Measurements from ENCODE around the gene HSPA13. TPM values are rescaled to one million over a fixed set of nuclear protein-coding genes. Genes with fewer than 3 reads are reported as not detected.
"Not testable (repeated sequence)": the region's sequence is repeated elsewhere in the genome, so short reads cannot be mapped to it uniquely, and the experiment has no call there.

HSPA13 gene, protein sequence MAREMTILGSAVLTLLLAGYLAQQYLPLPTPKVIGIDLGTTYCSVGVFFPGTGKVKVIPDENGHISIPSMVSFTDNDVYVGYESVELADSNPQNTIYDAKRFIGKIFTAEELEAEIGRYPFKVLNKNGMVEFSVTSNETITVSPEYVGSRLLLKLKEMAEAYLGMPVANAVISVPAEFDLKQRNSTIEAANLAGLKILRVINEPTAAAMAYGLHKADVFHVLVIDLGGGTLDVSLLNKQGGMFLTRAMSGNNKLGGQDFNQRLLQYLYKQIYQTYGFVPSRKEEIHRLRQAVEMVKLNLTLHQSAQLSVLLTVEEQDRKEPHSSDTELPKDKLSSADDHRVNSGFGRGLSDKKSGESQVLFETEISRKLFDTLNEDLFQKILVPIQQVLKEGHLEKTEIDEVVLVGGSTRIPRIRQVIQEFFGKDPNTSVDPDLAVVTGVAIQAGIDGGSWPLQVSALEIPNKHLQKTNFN
- total RNA-seq (2014; rRNA removed) = 54.6 and 58.5 TPM in 2 replicates
- polyA plus RNA-seq (2012) = 11.2 TPM

DNA sequence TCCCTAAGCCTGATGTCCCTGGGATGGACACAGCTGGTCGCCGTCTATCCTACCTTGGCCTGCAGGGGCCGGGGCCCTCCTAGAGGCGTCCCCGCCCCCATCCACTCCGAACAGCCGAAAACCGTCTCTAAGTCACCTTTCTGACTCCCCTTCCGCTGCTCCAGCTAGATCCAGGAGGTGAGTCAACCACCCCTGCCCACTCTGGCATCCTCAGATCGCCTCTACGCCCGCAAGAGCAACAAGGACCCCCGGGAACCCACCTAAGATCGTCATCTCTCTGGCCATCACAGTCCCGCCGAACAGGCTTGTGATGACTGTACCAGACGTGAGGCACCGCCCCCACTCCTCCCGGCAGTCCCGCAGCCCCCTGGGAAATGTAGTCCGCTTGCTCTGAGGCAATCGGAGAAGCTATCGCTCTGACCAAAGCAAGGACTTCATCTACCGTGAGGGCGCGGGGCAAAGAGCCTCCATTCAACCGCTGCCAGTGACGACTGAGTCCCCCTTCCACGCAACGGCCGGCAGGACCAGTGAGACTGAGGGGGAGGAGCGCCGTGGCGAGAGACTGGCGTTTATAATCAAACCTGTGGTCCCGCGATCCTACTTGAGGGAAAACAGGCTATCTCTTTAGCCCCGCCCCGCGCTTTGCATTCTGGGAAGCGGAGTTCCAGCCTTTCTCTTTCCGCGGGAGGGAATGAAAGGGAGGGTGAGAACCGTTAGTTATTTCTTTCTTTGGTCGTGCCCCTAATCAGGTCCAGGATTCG is at the start of gene HSPA13:
TSS of gene HSPA13 (minus strand) at position 312 of the 761 bp plus-strand sequence. CDS start at position 285, 27 bp downstream.
- DNase-seq (ENCODE audit: low read depth) = peak; percentile 100

DNA sequence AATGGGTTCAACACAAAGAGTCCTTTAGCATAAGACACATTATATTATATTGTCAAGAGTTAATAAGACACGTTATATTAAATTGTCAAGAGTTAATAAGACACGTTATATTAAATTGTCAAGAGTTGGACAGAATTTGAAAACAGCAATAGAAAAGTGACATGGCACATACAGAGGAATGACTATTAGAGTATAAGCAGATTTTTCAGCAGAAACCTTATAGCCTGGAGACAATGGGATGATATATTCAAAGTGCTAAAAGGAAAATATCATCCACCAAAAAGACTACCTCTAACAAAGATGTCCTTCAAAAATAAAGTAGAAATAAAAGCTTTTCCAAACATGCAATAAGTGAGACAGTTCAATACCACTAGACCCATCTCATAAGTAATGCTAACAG is 36.0 kb upstream of the HSPA13 start:
- no peak for DNase-seq (ENCODE audit: low read depth)

DNA sequence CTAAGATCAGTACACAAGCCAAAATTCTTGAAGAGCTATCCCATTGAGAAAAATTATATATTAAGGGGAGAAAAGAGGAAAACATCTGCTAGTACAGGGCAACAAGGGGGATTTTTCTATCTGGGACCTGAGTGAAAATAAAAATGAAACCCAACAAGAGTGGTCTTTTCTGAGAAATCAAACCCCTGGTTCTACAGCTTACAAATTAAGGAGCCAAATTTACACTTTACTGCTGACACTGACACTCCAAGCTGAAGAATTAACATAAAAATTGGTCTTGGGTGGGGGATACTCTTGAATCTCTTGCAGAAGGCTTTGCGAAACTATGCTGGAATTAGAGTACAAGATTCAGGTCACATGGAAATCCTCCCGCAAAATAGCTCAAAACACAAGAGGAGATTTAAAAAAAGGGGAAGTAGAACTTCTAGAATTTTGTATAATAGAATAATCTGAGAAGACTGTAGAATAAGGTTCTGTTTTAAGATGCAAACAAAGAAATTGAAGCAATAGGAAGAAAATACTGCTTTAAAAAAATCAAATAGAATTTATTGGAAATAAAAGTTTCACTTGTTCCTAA is 32.1 kb upstream of the HSPA13 start:
- DNase-seq (ENCODE audit: low read depth) = no peak

DNA sequence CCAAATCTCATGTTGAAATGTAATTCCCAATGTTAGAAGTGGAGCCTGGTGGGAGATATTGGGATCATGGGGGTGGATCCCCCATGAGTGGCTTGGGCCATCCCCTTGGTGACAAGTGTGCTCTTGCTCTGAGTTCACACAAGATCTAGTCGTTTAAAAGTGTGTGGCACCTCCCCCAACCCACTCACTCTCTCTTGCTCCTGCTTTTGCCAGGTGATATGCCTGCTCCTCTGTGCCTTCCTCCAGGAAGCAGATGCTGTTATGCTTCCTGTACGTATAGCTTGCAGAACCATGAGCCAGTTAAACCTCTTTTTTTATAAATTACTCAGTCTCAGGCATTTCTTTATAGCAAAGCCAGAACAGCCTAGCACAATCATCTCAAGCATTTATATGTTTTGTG is 23.0 kb upstream of the HSPA13 start:
- DNase-seq (ENCODE audit: low read depth) = no peak

DNA sequence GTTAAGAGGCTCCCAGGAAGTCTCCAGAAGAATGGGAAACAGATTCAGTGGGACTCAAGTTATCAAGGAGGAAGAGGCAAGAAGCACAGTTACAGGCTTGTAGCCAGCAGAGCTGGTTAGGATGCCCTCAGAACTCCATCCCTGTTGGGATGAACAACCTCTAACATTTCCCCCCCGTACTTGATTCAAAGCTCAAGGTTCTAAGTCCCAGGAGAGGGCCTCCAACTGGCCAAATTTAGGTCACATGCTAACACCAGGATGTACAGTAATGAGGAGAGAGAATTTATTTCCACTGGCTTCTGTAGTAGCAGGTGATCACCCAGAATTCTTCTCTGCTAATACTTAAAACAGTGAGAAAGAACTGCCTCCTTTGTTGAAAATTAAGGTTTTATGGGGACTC is 22.3 kb upstream of the HSPA13 start:
- no peak for DNase-seq (ENCODE audit: low read depth)

DNA sequence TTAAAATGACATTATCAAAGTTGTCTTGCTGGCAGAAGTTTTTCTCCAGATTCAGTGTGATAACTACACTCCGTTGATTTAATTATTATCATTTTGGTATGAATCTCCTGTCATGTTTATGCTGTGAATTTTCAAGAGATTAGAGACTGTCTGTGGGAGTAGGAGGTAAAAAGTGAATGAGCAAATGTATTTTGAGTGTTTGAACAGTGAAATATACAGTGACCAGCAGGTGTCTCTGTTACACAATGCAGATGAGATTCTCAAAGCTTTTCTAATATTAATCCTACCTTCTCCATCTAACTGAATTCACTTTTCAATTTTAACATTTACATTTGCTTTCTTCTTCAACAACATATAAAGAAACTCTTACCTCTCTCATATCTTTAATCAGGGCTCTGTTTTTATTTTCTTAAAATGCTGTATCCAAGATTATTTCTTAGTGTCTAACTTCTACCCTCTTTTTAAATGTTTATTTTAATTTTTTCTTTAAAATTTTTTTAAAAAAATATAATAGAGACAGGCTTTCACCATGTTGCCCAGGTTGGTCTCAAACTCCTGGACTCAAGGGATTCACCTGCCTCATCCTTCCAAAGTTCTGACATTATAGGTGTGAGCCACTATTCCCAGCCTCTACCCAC is 20.9 kb upstream of the HSPA13 start:
- peak; percentile 24 for DNase-seq (ENCODE audit: low read depth)

DNA sequence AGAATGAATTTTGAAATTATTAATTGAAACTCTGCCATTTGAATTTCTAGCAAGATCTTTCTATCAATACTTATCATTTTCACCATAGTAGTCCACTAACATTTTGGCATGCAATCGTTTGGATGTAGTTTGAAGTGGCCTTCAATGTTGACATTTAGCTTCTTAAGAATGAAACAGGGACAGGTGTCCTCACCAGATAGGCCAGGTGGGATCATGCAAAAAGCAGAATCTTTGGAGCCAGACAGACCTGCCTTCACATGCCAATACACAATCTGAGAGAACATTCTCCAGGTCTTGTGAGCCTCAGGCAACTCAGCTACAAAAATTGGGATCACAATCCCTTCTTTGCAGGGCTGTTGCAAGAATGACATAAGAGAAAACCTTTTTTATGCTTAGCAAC is 18.3 kb upstream of the HSPA13 start:
- DNase-seq (ENCODE audit: low read depth) = no peak

DNA sequence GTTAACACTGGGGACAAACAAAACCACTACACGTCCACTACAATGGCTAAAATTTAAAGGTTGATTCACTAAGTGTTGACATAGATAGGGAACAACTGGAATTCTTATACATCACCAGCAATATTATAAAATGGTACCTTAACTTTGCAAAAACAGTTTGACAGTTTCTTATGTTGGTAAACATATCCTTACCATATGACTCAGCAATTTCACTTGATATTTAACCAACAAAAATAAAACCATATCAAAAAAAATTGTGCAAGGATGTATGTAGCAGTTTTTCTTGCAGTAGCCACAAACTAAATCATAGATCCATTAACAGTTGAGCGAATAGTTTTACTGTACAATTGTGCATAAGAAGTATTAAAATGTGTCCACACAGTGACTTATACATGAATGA is 5.3 kb upstream of the HSPA13 start:
- no peak for DNase-seq (ENCODE audit: low read depth)

DNA sequence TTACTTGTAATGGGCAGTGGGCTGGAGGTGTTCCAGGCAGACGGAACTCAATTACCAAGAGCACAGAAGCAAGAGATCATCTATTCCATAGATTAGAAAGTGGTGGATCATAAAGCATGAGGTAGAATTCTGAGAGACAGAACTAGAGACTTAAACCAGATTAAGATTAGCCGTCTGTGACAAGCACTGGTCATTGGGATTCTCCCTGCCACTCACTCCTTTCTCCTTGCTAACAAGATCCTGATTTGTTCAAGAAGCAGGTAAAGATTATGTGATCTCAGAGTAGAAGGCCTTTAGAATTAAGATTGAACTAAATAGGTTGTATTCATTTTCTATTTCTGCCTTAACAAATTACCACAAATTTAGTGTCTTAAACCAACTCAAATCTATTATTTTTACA is 1.5 kb upstream of the HSPA13 start:
- DNase-seq (ENCODE audit: low read depth) = no peak

DNA sequence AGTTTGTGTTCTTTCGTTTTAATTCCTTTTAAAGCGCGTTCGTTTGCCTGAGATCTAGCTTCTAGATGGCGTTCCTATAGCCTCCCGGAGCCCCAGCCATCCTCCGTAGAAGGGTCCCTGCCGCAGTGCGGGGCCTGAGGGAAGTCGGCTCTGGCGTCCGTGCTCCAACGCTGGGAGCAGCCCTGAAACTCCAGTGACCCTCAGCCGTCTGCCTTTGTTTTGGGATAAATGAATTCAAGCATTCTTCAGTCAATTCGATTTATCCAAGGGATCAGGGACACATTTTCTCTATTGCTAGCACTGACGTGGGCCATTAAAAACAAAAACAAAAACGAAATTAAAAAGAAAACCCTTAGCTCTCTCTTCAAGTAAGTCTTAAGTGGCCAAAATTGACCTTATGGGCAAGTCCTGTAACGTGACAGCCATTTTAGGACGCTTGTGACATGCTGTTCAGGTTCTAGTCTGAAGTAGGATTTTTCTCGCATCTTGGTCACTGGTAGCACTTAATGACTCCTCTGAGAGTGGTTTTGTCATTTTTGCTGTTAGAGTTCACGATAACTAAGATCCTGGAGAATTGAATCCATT is 742 bp upstream of the HSPA13 start:
- DNase-seq (ENCODE audit: low read depth) = peak; percentile 50

DNA sequence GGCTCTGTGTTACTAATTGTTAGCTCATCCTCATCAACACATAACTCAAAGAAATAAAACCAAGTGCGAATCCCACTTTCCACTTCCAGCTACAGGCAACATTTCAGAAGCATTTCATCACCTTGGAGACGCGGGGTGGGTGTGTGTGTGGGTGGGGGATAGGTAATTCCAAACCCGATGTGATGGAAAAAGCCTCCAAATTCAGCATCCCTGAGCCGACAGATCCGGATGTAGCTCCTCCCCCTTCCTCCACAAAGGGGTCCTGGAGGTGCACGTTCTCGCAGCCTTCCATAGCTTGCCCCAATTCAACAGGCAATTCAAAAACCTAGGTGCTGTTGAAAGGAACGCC is 486 bp downstream of the HSPA13 start:
- DNase-seq (ENCODE audit: low read depth) = no peak

DNA sequence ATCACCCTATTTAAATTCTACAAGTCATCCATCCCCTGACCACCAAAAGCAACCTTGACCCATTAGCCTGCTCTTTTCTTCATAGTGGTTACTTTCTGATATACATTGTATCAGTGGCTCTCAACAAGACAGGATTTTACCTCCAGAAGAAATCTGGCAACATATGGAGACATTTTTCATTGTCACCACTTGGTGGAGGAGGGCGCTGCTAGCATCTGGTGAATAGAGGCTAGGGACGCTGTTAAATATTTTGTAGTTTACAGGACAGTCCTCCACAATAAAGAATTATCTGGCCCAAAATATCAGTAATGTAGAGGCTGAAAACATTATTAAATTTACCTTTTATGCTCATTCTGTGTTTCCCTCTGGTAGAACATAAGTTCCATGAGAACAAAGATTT is 6.1 kb downstream of the HSPA13 start:
- no peak for DNase-seq (ENCODE audit: low read depth)

DNA sequence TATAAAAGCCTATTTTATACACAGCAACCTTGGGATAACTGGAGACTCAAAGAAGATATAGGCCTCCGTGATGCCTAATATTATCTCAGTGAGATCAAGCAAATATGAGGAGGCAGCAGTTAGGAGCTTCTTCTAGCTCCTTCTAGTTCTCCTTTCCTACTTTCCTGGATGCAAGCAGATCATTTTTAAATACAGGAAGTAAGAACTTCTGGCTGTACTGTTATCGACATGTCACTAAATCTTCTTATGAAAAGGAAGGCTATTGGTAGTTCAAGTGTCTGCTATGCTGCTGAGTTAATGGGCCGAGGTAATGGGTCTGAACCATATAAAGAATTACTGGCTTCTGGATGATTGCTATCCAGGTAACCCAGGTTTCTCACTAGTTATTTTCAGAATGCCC is 15.9 kb downstream of the HSPA13 start:
- no peak for DNase-seq (ENCODE audit: low read depth)

DNA sequence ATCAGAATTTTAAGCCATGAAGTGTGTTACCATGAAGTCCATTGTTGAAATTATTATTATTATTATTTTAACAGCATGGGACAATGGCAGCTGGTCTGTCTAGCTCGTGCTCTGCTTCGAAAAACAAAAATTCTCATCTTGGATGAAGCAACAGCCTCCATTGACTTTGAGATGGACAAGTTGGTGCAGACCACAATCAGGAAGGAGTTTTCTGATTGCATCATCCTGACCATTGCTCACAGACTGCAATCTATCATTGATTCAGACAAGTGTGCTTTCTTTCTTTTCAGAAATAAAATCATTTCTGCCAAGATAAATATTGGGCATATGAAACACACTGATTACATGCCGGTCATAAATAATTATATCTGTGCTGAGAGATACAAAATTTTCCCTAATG is 21.0 kb downstream of the HSPA13 start:
- DNase-seq (ENCODE audit: low read depth) = peak; percentile 31

DNA sequence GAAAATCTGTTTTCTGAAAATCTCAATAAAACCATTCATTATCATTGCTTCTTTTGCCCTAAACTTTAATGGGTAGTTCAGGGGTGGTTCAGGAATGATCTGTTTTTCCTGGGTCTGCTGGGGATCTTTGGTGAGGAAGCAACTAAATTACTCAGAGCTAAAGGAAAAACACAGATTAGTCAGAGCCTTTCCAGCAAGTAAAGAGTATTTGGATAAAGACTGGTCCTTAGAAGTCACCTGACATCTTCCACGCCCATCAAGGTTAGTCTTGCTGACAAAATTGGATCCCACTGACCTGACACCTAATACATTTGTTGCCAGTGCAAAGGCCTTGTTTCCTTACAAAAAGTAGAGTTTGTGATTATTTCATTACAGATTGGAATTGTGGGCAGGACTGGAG is 24.2 kb downstream of the HSPA13 start:
- peak; percentile 6 for DNase-seq (ENCODE audit: low read depth)

DNA sequence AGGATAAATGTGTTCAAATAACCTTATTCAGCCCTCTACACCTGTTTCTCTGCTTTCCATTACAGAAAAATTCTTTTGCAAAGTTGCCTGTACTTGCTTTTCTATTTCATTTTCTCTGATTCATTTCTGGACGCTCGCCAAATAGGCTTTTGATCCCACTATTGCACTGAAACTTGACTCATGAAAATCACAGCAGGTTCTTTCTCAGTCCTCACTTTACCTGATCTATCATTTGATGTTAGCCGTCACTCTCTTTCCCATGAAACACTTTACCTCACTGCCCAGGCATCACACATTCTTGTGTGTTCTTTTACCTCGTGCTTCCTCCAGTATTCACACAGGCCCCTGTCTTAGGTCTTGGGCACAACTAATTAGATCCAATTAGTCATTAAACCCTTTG is 26.2 kb downstream of the HSPA13 start:
- DNase-seq (ENCODE audit: low read depth) = peak; percentile 9

DNA sequence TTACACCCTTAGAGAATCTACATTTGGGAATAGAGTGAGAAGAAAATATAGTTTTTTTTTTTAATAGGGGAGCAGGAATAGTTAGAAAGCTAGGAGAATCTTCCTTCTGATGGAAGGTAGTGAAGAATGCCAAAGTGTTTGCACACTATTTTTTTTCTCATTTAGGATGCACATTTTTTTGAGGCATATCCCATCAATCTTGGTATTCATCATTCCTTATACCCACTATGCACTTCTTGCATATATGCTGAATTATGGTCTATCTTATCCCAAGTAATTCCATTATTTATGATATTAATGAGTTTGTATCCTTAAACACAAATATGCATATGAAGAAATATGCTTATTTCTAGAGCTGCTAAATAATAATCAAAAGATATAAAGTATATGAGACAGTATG is 28.4 kb downstream of the HSPA13 start:
- DNase-seq (ENCODE audit: low read depth) = no peak

DNA sequence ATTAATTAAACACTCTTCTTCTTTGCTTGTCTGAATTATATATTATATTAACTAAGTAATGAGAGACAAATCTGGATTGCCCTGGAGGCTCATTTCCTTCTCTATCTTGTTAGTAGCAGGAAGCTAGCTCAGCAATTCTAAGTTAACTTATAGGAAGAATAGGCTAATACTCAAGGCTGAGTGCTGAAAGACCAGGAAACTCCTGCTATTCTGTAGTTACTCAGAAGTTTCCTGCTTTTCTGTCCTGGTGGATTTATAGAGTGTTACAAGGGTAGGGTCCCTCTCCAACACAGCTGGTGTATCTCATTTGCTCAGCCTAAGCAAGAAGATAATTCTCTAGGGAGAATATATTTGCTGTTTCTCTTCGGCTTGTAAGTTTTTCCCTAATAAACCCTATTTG is 29.2 kb downstream of the HSPA13 start:
- DNase-seq (ENCODE audit: low read depth) = no peak

DNA sequence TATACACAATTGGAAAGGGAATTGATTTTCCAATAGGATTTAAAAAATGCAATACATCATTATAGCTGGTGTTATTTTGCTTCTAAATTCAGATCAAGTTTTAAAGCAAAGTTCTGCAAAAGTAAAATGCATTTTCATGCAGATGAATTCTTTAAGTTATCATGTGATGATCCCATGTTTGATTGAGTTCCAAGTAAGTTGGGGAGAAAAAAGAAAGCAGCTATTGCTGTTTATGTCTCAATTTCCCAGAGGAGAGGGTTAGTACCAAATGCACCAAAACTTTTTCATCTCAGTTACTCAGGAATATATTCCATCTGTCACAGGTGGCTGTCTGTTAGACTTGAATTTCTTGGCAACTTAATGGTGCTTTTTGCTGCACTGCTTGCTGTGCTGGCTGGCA is 29.7 kb downstream of the HSPA13 start:
- no peak for DNase-seq (ENCODE audit: low read depth)

DNA sequence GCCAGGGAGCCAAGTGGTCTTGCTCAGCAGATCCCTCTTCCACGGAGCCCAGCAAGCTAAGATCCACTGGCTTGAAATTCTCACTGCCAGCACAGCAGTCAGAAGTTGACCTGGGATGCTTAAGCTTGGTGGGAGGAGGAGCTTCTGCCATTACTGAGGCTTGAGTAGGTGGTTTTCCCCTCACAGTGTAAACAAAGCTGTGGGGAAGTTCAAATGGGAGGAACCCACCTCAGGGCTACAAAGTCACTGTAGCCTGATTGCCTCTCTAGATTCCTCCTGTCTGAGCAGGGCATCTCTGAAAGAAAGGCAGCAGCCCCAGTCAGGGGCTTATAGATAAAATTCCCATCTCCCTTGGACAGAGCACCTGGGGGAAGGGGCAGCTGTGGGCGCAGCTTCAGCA is 55.6 kb downstream of the HSPA13 start:
- not testable (repeated sequence) for DNase-seq (ENCODE audit: low read depth)

DNA sequence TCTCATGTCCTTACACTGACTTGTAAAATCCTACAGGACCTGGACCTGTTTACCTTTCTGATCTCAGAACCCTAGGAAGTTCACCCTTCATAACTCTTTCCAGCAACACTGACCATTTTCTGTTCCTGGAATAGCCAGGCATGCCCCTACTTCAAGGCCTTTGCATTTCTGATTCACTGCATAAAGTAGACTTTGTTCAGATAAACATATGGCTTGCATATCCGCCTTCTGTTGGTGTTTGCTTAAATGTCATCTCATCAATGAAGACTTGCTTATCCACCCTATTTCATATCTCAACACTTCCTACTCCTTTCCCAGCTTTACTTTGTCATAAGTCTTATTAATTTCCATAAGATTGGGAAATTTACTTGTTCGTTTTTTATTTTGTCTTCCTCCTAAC is 57.4 kb downstream of the HSPA13 start:
- DNase-seq (ENCODE audit: low read depth) = no peak
